ENCODE results near the gene TMEM151B.

DNA sequence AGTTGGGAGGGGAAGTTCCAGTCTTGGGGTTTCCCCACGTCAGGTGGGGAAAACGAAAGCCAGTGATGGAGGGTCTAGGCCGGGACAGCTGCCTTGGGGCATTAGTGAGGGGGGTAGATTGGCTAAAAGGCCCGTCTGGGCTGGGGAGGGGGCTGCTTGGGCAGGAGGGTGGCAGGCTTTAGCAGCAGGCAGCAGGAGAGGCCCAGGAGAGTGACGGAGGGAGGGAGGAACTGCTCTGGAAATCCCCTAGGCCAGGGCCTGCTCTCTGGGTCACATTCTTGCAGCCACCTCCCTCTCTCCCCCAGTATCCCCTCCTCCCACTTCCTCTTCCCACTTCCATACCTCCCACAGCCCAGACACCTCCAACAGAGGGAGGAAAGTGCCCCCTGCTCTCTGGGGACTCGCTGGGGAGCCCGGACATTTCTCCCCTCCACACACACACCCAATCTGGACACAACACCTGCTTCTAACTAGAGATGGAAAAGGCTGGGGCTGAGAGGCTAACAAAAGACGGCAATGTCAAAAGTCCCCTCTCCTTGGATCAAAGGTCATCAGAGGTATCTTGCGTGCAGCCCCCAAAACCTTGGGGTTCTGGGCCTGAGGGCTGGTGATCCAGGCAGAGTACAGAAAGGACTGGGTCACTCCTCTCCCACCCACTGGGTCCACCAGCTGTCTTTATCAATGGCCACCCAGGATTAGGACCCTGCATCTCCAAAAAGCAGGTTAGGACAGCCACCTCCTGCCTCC is 6.7 kb upstream of the TMEM151B start:
- TF ChIP-seq EZH2 (IDR thresholded peaks at IDR 0.05; ENCODE audit: borderline replicate concordance, insufficient read depth, low read depth, low read length, poor library complexity, severe bottlenecking): no peak
- TF ChIP-seq, protein P1, sequence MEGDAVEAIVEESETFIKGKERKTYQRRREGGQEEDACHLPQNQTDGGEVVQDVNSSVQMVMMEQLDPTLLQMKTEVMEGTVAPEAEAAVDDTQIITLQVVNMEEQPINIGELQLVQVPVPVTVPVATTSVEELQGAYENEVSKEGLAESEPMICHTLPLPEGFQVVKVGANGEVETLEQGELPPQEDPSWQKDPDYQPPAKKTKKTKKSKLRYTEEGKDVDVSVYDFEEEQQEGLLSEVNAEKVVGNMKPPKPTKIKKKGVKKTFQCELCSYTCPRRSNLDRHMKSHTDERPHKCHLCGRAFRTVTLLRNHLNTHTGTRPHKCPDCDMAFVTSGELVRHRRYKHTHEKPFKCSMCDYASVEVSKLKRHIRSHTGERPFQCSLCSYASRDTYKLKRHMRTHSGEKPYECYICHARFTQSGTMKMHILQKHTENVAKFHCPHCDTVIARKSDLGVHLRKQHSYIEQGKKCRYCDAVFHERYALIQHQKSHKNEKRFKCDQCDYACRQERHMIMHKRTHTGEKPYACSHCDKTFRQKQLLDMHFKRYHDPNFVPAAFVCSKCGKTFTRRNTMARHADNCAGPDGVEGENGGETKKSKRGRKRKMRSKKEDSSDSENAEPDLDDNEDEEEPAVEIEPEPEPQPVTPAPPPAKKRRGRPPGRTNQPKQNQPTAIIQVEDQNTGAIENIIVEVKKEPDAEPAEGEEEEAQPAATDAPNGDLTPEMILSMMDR (IDR thresholded peaks at IDR 0.05): no peak
